Measurements from ENCODE around the gene GALNT2.

Gene GALNT2

GRCh38 chr1:230141021-230141648 is 74.1 kb downstream of the GALNT2 start:
- no peak for TF ChIP-seq CTCF (conservative IDR thresholded peaks at IDR 0.05)
- H3K27ac ChIP-seq, result no peak overlapping the region

GRCh38 chr1:230141797-230142607 is 75.0 kb downstream of the GALNT2 start:
- no peak overlapping the region for H3K27ac ChIP-seq
- no peak for TF ChIP-seq CTCF (conservative IDR thresholded peaks at IDR 0.05)

- H3K27ac ChIP-seq, result no peak overlapping the region
- no peak for TF ChIP-seq CTCF (conservative IDR thresholded peaks at IDR 0.05)
These were observed 75.7 kb downstream of the GALNT2 start for GRCh38 chr1:230142608-230143210.

GRCh38 chr1:230143534-230143933 is 76.5 kb downstream of the GALNT2 start:
- no peak overlapping the region for H3K27ac ChIP-seq
- no peak for TF ChIP-seq CTCF (conservative IDR thresholded peaks at IDR 0.05)

GRCh38 chr1:230144010-230144614 is 77.1 kb downstream of the GALNT2 start:
- no peak for TF ChIP-seq CTCF (conservative IDR thresholded peaks at IDR 0.05)
- no peak overlapping the region for H3K27ac ChIP-seq

- no peak overlapping the region for H3K27ac ChIP-seq
- no peak for TF ChIP-seq CTCF (conservative IDR thresholded peaks at IDR 0.05)
These were observed 77.9 kb downstream of the GALNT2 start for GRCh38 chr1:230144758-230145504.
